Measurements from ENCODE around the gene NNT. TPM values are rescaled to one million over a fixed set of nuclear protein-coding genes. Genes with fewer than 3 reads are reported as not detected.
"Not testable (repeated sequence)": the region's sequence is repeated elsewhere in the genome, so short reads cannot be mapped to it uniquely, and the experiment has no call there.

Gene NNT
- total RNA-seq, 2 donors from 2014 or later: 89.6 to 174 TPM

DNA sequence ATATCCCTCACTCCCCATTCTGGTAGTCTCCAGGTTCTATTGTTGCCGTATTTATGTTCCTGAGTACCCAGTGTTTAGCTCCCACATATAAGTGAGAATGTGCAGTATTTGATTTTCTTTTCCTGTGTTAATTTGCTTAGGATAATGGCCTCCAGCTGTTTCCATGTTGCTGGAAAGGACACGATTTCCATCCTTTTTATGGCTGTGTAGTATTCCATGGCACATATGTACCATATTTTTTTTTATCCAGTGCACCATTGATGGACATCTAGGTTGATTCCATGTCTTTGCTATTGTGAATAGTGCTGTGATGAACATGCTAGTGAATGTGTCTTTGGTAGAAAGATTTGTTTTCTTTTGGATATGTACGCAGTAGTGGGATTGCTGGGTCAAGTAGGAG lies 98.2 kb downstream of the NNT start:
- Mint-ChIP-seq H3K9me3 (no peaks in the 10 kb centered on the region), H3K27ac (peak overlapping the region in 1 of 2 donors; percentile 14), H3K36me3 (peaks cover 25 to 50% of the 10 kb centered on the region in 2 donors)
- ATAC-seq: no peak
- DNase-seq (ENCODE audit: low spot score in 2 of 2): no peak

DNA sequence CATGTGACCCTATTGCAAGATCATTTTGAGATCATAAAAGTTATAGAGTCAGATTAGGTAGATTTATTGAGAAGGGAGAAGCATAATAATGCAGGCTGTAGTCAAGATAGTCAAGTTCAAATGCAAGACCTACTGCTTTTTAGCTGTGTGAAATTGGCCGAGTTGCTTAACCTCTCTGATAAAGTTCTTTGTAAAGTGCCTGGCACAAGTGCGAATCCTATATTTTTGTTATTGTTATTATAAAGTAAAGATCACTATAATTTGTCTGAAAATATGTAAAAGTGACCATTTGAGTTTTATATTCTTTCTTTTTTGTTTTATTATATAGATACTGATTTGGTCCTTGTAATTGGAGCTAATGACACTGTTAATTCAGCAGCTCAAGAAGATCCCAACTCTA lies 99.3 kb downstream of the NNT start:
- Mint-ChIP-seq H3K36me3 (peaks cover 24 to 45% of the 10 kb centered on the region in 2 donors), H3K27ac (no peak overlapping the region), H3K9me3 (no peaks in the 10 kb centered on the region)
- DNase-seq (ENCODE audit: low spot score in 2 of 2): no peak
- ATAC-seq: no peak

DNA sequence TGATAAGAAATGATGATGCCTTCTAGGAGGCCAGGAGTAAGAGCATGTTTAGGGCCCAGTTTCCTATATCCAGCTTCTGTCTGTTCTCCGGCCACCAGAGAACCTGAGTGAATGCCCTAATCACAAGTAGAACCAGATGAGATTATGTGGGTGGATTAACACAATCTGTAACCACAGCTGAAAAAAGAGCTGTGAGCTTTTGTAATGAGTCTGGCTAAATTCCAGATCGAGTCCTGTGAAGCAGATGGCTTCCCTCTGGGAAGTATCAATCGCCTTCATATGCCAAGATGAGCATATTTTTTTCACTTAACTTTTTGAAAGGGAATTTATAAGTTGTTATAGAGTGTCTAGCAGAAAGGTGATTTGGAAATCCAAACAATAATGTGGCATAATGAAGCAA lies 99.8 kb downstream of the NNT start:
- H3K36me3 Mint-ChIP-seq: peaks cover 24 to 42% of the 10 kb centered on the region in 2 donors
- no peak for DNase-seq (ENCODE audit: low spot score in 2 of 2)
- ATAC-seq: no peak
- no peaks in the 10 kb centered on the region for H3K9me3 Mint-ChIP-seq
- no peak overlapping the region for H3K27ac Mint-ChIP-seq

DNA sequence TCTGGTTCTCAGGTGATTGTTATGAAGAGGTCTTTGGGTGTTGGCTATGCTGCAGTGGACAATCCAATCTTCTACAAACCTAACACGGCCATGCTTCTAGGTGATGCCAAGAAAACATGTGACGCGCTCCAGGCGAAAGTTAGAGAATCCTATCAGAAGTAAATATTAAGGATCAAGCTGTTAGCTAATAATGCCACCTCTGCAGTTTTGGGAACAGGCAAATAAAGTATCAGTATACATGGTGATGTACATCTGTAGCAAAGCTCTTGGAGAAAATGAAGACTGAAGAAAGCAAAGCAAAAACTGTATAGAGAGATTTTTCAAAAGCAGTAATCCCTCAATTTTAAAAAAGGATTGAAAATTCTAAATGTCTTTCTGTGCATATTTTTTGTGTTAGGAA lies 101.3 kb downstream of the NNT start:
- no peaks in the 10 kb centered on the region for H3K9me3 Mint-ChIP-seq
- H3K36me3 Mint-ChIP-seq: peaks cover 24 to 42% of the 10 kb centered on the region in 2 donors
- no peak overlapping the region for H3K27ac Mint-ChIP-seq
- DNase-seq (ENCODE audit: low spot score in 2 of 2) (no peak), ATAC-seq (no peak)

DNA sequence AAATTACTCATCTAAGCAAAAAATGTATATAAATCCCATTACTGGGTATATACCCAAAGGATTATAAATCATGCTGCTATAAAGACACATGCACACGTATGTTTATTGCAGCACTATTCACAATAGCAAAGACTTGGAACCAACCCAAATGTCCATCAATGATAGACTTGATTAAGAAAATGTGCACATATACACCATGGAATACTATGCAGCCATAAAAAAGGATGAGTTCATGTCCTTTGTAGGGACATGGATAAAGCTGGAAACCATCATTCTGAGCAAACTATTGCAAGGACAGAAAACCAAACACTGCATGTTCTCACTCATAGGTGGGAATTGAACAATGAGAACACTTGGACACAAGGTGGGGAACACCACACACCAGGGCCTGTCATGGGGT lies 103.6 kb downstream of the NNT start:
- not testable (repeated sequence) for H3K9me3 Mint-ChIP-seq; ATAC-seq; DNase-seq (ENCODE audit: low spot score in 2 of 2); H3K27ac Mint-ChIP-seq
- H3K36me3 Mint-ChIP-seq: peaks cover 17 to 22% of the 10 kb centered on the region in 2 donors

DNA sequence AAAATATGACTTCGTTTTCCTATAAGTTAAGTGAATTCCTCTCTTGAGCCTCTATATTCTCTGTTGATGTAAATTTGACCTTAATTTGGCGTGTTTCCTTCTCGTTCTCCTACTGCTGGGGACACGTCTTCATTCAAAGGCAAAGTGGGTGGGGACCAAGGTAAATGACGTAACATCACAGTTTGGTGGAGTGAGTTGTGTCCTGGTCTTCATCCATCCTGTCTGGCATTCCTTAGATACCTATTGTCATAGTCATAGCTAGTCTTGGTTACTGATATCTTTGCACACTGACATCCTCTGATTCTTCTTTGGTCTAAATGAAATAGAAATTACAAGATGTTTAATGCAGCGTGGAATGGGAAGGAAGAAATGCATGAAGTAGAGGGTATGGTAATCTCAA lies 108.5 kb downstream of the NNT start:
- H3K27ac Mint-ChIP-seq: no peak overlapping the region
- DNase-seq (ENCODE audit: low spot score in 2 of 2): no peak
- no peaks in the 10 kb centered on the region for H3K9me3 Mint-ChIP-seq
- no peak for ATAC-seq
- H3K36me3 Mint-ChIP-seq: no peaks in the 10 kb centered on the region

DNA sequence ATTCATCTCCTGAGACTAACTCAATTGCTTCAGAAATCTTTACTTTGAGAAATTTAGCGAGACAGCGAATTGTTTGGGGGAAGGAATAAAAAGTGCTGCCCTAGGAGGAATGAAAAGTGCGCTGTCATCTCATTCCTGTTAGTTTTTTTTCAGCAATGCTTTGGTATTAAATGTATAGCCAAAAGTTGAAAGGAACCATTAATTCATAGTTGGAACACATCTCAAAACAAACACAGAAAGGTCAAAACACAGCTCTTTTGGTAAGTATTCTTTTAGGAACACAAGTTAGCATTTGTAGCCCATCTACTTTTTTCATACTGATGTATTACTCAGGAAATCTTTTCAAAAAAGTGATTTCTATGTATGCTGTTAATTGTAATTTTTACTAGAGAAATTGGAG lies 109.1 kb downstream of the NNT start:
- DNase-seq (ENCODE audit: low spot score in 2 of 2) (no peak), ATAC-seq (no peak)
- H3K9me3 Mint-ChIP-seq: no peaks in the 10 kb centered on the region
- H3K27ac Mint-ChIP-seq: no peak overlapping the region
- H3K36me3 Mint-ChIP-seq: no peaks in the 10 kb centered on the region

DNA sequence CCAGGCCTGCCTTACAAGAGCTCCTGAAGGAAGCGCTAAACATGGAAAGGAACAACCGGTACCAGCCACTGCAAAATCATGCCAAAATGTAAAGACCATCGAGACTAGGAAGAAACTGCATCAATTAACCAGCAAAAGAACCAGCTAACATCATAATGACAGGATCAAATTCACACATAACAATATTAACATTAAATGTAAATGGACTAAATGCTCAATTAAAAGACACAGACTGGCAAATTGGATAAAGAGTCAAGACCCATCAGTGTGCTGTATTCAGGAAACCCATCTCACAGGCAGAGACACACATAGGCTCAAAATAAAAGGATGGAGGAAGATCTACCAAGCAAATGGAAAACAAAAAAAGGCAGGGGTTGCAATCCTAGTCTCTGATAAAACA lies 116.8 kb downstream of the NNT start:
- not testable (repeated sequence) for H3K36me3 Mint-ChIP-seq; DNase-seq (ENCODE audit: low spot score in 2 of 2); H3K9me3 Mint-ChIP-seq; H3K27ac Mint-ChIP-seq; ATAC-seq

DNA sequence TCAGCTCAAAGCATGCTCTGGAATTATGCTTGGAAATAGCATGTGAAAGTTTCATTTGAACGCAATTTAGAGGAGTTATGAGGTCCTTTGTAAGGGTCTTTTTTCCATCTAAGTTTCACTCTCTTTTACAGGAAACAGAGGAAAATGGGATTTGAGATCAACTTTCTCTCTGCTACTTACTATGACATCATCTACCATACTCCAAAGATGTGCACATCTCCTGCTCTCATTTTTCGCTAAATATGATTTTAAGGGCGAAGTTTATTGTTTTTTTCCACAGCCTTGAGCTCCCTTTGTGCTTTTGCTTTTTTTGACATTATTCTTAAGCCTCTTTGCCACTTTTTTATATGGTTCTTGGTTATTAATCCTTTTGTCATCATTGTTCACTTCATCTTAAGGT lies 125.6 kb downstream of the NNT start:
- DNase-seq (ENCODE audit: low spot score in 2 of 2) (no peak), ATAC-seq (no peak)
- Mint-ChIP-seq H3K27ac (no peak overlapping the region), H3K9me3 (no peaks in the 10 kb centered on the region), H3K36me3 (no peaks in the 10 kb centered on the region)

DNA sequence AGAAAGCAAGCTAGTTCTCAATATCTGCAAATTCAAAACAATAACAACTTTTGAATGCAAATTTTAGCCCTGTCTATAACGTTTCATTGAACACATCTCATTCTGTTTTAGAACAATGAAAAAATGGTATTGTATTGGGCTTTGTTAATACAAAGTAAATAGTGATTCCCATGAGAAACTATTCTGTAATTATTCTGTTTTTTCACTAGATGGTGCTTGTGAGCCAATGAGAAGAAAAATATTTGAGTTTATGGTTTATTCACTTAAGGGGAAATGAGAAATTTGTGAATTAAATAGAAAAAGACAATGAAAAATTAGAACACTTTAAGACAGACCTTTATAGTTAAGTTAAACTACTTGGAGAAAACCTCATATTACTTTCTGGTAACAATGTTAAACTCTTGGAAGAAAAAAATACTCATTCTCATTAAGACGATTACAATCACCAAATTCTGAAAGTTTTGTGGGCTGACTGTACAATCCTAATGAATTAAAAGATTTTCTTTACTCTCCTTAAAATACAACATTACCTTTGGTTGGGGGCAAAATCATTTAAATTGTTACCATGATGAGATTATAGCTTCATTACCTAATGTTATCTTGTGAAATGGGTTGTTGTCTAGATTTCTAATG lies 127.0 kb downstream of the NNT start:
- DNase-seq (ENCODE audit: low spot score in 2 of 2): no peak
- Mint-ChIP-seq H3K27ac (no peak overlapping the region), H3K36me3 (no peaks in the 10 kb centered on the region), H3K9me3 (no peaks in the 10 kb centered on the region)
- no peak for ATAC-seq

DNA sequence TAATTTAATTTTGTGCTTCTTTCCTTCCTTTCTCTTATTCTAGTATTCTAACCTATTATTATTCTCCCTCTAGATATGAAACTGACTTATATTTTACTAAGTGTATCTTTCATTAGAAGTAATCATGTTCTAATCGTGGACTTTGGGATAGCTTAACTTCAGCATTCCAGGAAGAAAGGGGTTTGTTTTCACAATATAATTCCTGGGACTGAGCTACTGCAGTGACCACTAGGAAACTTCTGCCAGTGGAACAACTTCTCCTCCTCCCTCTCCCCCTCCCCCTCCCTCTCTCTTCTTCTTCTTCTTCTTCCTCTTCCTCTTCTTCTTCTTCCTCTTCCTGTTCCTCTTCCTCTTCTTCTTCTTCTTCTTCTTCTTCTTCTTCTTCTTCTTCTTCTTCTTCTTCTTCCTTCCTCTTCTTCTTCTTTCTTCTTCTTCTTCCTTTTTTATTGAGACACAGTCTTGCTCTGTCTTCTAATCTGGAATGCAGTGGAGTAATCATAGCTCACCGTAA lies 127.9 kb downstream of the NNT start:
- Mint-ChIP-seq H3K27ac (no peak overlapping the region), H3K9me3 (no peaks in the 10 kb centered on the region), H3K36me3 (no peaks in the 10 kb centered on the region)
- DNase-seq (ENCODE audit: low spot score in 2 of 2): no peak
- ATAC-seq: no peak

DNA sequence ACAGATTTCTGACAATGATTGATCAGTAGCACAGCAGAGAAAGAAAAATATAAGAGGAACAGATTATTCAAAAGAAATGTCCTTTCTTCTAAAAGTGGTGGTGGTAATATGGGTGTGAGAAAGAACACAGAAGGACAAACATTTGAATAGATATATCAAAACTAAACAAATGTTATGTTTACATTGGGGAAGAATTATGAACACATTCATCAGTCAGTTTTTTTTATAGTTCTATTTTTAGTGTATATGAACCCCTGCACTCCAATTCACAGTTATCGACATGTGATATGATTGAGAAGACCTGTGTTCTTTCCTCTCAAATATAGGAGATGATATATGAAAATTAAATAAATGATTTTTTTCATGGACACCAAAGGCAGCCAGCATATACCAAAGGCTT lies 128.6 kb downstream of the NNT start:
- Mint-ChIP-seq H3K36me3 (no peaks in the 10 kb centered on the region), H3K9me3 (no peaks in the 10 kb centered on the region), H3K27ac (no peak overlapping the region)
- DNase-seq (ENCODE audit: low spot score in 2 of 2): no peak
- ATAC-seq: no peak

DNA sequence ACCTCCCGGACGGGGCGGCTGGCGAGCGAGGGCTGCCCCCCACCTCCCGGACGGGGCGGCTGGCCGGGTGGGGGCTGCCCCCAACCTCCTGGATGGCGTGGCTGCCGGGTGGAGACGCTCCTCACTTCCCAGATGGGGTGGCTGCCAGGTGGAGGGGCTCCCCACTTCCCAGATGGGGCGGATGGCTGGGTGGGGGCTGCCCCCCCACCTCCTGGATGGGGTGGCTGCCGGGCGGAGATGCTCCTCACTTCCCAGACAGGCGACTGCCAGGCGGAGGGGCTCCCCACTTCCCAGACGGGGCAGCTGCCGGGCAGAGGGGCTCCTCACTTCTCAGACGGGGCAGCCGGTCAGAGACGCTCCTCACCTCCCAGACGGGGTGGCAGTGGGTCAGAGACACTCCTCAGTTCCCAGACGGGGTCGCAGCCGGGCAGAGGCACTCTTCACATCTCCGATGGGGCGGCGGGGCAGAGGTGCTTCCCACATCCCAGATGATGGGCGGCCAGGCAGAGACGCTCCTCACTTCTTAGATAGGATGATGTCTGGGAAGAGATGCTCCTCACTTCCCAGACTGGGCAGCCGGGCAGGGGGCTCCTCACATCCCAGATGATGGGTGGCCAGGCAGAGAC lies 143.1 kb downstream of the NNT start:
- H3K27ac Mint-ChIP-seq; H3K9me3 Mint-ChIP-seq; DNase-seq (ENCODE audit: low spot score in 2 of 2); ATAC-seq: not testable (repeated sequence)
- peaks cover 6 to 11% of the 10 kb centered on the region in 2 donors for H3K36me3 Mint-ChIP-seq

DNA sequence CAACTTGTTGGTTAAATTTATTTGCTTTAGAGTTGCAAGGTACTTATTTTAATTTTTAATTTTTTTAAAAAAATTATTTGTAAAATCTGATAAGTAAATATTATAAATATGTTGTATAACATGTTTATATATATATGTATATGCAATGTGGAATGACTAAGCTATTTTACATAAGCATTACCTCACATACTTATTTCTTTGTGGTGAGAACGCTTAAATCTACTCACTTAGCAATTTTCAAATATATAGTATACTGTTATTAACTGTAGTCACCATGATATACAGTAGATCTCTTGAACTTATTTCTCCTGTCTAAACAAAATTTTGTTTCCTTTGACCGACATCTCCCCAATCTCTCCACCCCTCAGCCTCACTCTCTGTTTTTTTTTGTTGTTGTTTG lies 147.8 kb downstream of the NNT start:
- H3K27ac Mint-ChIP-seq: no peak overlapping the region
- H3K9me3 Mint-ChIP-seq: peaks cover 11 to 15% of the 10 kb centered on the region in 2 donors
- ATAC-seq (no peak), DNase-seq (ENCODE audit: low spot score in 2 of 2) (no peak)
- H3K36me3 Mint-ChIP-seq: peaks cover 11% of the 10 kb centered on the region in 2 donors

DNA sequence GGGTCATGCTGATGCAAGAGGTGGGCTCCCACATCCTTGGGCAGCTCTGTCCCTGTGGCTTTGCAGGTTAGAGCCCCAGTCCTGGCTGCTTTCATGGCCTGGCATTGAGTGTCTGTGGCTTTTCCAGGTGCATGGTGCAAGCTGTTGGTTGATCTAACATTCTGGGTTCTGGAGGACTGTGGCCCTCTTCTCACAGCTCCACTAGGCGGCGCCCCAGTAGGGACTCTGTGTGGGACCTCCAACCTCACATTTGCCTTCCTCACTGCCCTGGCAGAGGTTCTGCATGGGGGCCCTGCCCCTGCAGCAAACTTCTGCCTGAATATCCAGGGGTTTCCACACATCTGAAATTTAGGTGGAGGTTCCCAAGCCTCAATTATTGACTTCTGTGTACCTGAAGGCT lies 150.1 kb downstream of the NNT start:
- ATAC-seq (no peak), DNase-seq (ENCODE audit: low spot score in 2 of 2) (no peak)
- Mint-ChIP-seq H3K9me3 (peaks cover 15 to 20% of the 10 kb centered on the region in 2 donors), H3K27ac (no peak overlapping the region), H3K36me3 (peaks cover 10 to 11% of the 10 kb centered on the region in 2 donors)

All from activated naive CD4-positive, alpha-beta T cell treated with anti-CD3 and anti-CD28 coated beads, Interleukin-2, amount 50 U/mL, for 72 hours (primary cell).